SK-N-SH (cell line): ENCODE data around the gene LIMS2. TPM values are rescaled to one million over a fixed set of nuclear protein-coding genes. Genes with fewer than 3 reads are reported as not detected.

Experiments used
- CTCF ChIA-PET: fragments of 300-600, 350-600 bp; formaldehyde crosslinking; extraction: SDS; loops from one replicate; lab custom pipeline; 2021; lab: Yijun Ruan, JAX
- POLR2A ChIA-PET: fragments of 350-600 bp; sonication (Branson Sonifier 250); formaldehyde crosslinking; extraction: SDS; loops from one replicate; lab custom pipeline; 2020; ENCODE audit warnings: antibody characterized with exemption, inconsistent platforms; lab: Yijun Ruan, JAX
- DNase-seq: peaks from one replicate; pipeline ENCODE4 v3.0.0; 2012
- H2AFZ ChIP-seq: fragments of 200-600 bp; sonication (generic); 2 replicates; pipeline ENCODE4 v1.8.1; 2016; ENCODE audit warnings: antibody characterized with exemption, mild to moderate bottlenecking, low read depth
- H3F3A ChIP-seq: fragments of 200-600 bp; sonication (generic); replicated peaks from 2 replicates; pipeline ENCODE3; 2016; ENCODE audit warnings: antibody characterized with exemption, mild to moderate bottlenecking; ENCODE audit not compliant: insufficient read depth
- H3K27ac ChIP-seq, 2 experiments: fragments of 200-500 bp in 1 of 2; fragments of 200-600 bp in 1 of 2; sonication (Bioruptor generic) in 1 of 2; sonication (generic), shearing (Covaris generic) in 1 of 2; 2 replicates each; pipeline versions ENCODE4 v1.5.1 to v1.6.1; 2014 to 2016; ENCODE audit warnings: low read depth in 2 of 2, inconsistent platforms in 1 of 2, low read length in 1 of 2, mild to moderate bottlenecking in 1 of 2, mixed read lengths in 1 of 2
- H3K27me3 ChIP-seq: fragments of 200-600 bp; sonication (generic), shearing (Covaris generic); 2 replicates; pipeline ENCODE4 v1.6.1; 2016; ENCODE audit warnings: mixed run types; ENCODE audit not compliant: insufficient read depth
- H3K36me3 ChIP-seq, 2 experiments: fragments of 200-500 bp in 1 of 2; fragments of 200-600 bp in 1 of 2; sonication (Bioruptor generic) in 1 of 2; sonication (generic) in 1 of 2; replicated peaks in 1 of 2; 2 replicates each; pipeline versions ENCODE3 to v1.5.1; 2014 to 2016; ENCODE audit warnings: low read length in 1 of 2, mild to moderate bottlenecking in 1 of 2; ENCODE audit not compliant: insufficient read depth in 2 of 2, control insufficient read depth in 1 of 2
- H3K4me1 ChIP-seq, 2 experiments: fragments of 200-500 bp in 1 of 2; fragments of 200-600 bp in 1 of 2; sonication (Bioruptor generic) in 1 of 2; sonication (generic), shearing (Covaris generic) in 1 of 2; 2 replicates each; pipeline versions ENCODE4 v1.5.1 to v1.6.1; 2014 to 2016; ENCODE audit warnings: low read depth in 1 of 2, low read length in 1 of 2, mixed run types in 1 of 2; ENCODE audit not compliant: insufficient read depth in 2 of 2, control insufficient read depth in 1 of 2
- H3K4me2 ChIP-seq: fragments of 200-600 bp; sonication (generic), shearing (Covaris generic); 2 replicates; pipeline ENCODE4 v1.6.1; 2017; ENCODE audit warnings: mixed run types
- H3K4me3 ChIP-seq, 2 experiments: fragments of 200-500 bp in 1 of 2; fragments of 200-600 bp in 1 of 2; sonication (Bioruptor generic) in 1 of 2; sonication (generic), shearing (Covaris generic) in 1 of 2; 2 replicates each; pipeline versions ENCODE4 v1.5.1 to v1.8.1; 2014 to 2016; ENCODE audit warnings: low read depth in 2 of 2, inconsistent platforms in 1 of 2, low read length in 1 of 2, mild to moderate bottlenecking in 1 of 2, mixed read lengths in 1 of 2, moderate library complexity in 1 of 2
- H3K79me2 ChIP-seq: fragments of 200-600 bp; sonication (generic); 2 replicates; pipeline ENCODE4 v1.8.1; 2017; ENCODE audit warnings: mild to moderate bottlenecking; ENCODE audit not compliant: insufficient read depth
- H3K9ac ChIP-seq: fragments of 200-600 bp; sonication (generic); 2 replicates; pipeline ENCODE4 v1.6.1; 2017; ENCODE audit warnings: mixed run types
- H3K9me2 ChIP-seq: fragments of 200-600 bp; sonication (generic); 2 replicates; pipeline ENCODE4 v1.6.1; 2017; ENCODE audit warnings: mixed run types
- H3K9me3 ChIP-seq: fragments of 200-600 bp; sonication (generic); 2 replicates; pipeline ENCODE4 v1.6.1; 2017; ENCODE audit warnings: mixed run types, mild to moderate bottlenecking, moderate library complexity
- H4K20me1 ChIP-seq: fragments of 200-600 bp; sonication (generic); 2 replicates; pipeline ENCODE4 v1.6.1; 2017; ENCODE audit warnings: mild to moderate bottlenecking, mixed run types; ENCODE audit not compliant: insufficient read depth
- CHD2 ChIP-seq: fragments of 150-350 bp; IDR thresholded peaks from 2 replicates; pipeline ENCODE4 v1.6.1; 2018; ENCODE audit warnings: low read length; ENCODE audit not compliant: partially characterized antibody
- ELF1 ChIP-seq: IDR thresholded peaks from 2 replicates; pipeline ENCODE4 v1.4.0; 2012
- EZH2phosphoT487 ChIP-seq: fragments of 200-600 bp; sonication (generic); IDR thresholded peaks from 2 replicates; pipeline ENCODE4 v1.6.1; 2017; ENCODE audit warnings: low read depth, mixed run types, mild to moderate bottlenecking, antibody characterized with exemption, moderate library complexity, borderline replicate concordance
- JUND ChIP-seq: IDR thresholded peaks from 2 replicates; pipeline ENCODE4 v1.4.0; 2012
- NRF1 ChIP-seq: IDR thresholded peaks from 2 replicates; pipeline ENCODE4 v1.6.1; 2012; ENCODE audit warnings: low read depth, mild to moderate bottlenecking, low read length
- PBX3 ChIP-seq: IDR thresholded peaks from 2 replicates; pipeline ENCODE4; 2012
- POLR2AphosphoS5 ChIP-seq: IDR thresholded peaks from 2 replicates; pipeline ENCODE4 v1.6.1; 2012; ENCODE audit warnings: low read depth, low read length
- RAD21 ChIP-seq: IDR thresholded peaks from 2 replicates; pipeline ENCODE4 v1.6.1; 2012; ENCODE audit warnings: mild to moderate bottlenecking, low read length
- RFX5 ChIP-seq: IDR thresholded peaks from 2 replicates; pipeline ENCODE4 v1.6.1; 2012; ENCODE audit warnings: mild to moderate bottlenecking, improper control_type of control experiment, low read length
- TAF1 ChIP-seq: IDR thresholded peaks from 2 replicates; pipeline ENCODE4 v1.6.1; 2012; ENCODE audit warnings: low read depth, mild to moderate bottlenecking, low read length, moderate library complexity, borderline replicate concordance
- ZBTB33 ChIP-seq: IDR thresholded peaks from 2 replicates; pipeline ENCODE4 v1.4.0; 2012; ENCODE audit warnings: low read depth, borderline replicate concordance
- WGBS: methylation state at CpG from one replicate; pipeline ENCODE4 v1.1.6; 2017; ENCODE audit warnings: low lambda C conversion rate; 5-methylcytosine and 5-hydroxymethylcytosine counted together
- polyA plus RNA-seq, 3 experiments: library from polyadenylated mRNA; depleted of rRNA; stranded (reverse); fragments of >200 nt; gene quantifications; 2 replicates each; pipeline ENCODE4 v1.2.3, GENCODE V29; 2012
- TF ChIP-seq, protein P1 (sequence below): fragments of 150-350 bp; IDR thresholded peaks from 2 replicates; pipeline ENCODE4 v1.6.1; 2016; ENCODE audit warnings: mild to moderate bottlenecking, low read depth, low read length

Gene LIMS2
- polyA plus RNA-seq, 1 of the 3 experiments (the other 2 are of a cell fraction), result 2.7 TPM

GRCh38 chr2:127645395-127646291 lies 29.7 kb downstream of the LIMS2 start, which contains the start of gene GPR17:
GPR17 (plus strand) TSS chr2:127646153; CDS start chr2:127650736, 4,583 bp downstream.
- DNase-seq, result no peak
- H3K9ac ChIP-seq, result no peak within 1 kb of the TSS
- no peaks in the 10 kb centered on the region for H3K9me2 ChIP-seq
- TF ChIP-seq PBX3 (no peak), EZH2phosphoT487 (no peak), TAF1 (no peak), RFX5 (no peak)
- no peaks in the 10 kb centered on the region for H3K9me3 ChIP-seq
- peaks cover 0 to 40% of the 10 kb centered on the region in 2 experiments; a peak in 1 of 4 replicates for H3K4me1 ChIP-seq
- no peaks in the 10 kb centered on the region for H3F3A ChIP-seq
- no peaks in the 10 kb centered on the region for H3K36me3 ChIP-seq
- H3K4me2 ChIP-seq, result no peak within 1 kb of the TSS
- H4K20me1 ChIP-seq, result no peaks in the 10 kb centered on the region
- H3K4me3 ChIP-seq, result no peak within 1 kb of the TSS
- no peak within 1 kb of the TSS for H3K27ac ChIP-seq
- no peaks in the 10 kb centered on the region for H3K27me3 ChIP-seq
- CTCF ChIA-PET, result interaction anchor here (2.2 kb wide), 1 partner anchor 50 kb away, joined by 7 read pairs; no protein-coding TSS in a partner anchor
- no peak within 1 kb of the TSS for H2AFZ ChIP-seq
- POLR2A ChIA-PET, result no interaction called here
- H3K79me2 ChIP-seq, result no peaks in the 10 kb centered on the region
- 90% methylated on average over 8 of the region's 37 CpGs for WGBS

- CTCF ChIA-PET, result interaction anchor here (2.2 kb wide), 1 partner anchor 51 kb away, joined by 7 read pairs; no protein-coding TSS in a partner anchor
- Histone ChIP-seq H3K79me2 (no peaks in the 10 kb centered on the region), H4K20me1 (no peaks in the 10 kb centered on the region)
- POLR2A ChIA-PET, result no interaction called here
- TF ChIP-seq RFX5 (no peak), CHD2 (no peak), POLR2AphosphoS5 (no peak), JUND (no peak), TAF1 (no peak), EZH2phosphoT487 (no peak), ELF1 (no peak), RAD21 (no peak), NRF1 (no peak), ZBTB33 (no peak)
- TF ChIP-seq, protein P1, sequence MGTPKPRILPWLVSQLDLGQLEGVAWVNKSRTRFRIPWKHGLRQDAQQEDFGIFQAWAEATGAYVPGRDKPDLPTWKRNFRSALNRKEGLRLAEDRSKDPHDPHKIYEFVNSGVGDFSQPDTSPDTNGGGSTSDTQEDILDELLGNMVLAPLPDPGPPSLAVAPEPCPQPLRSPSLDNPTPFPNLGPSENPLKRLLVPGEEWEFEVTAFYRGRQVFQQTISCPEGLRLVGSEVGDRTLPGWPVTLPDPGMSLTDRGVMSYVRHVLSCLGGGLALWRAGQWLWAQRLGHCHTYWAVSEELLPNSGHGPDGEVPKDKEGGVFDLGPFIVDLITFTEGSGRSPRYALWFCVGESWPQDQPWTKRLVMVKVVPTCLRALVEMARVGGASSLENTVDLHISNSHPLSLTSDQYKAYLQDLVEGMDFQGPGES, result no peak
- TF ChIP-seq, all 33 proteins: peak for 0
- Histone ChIP-seq H3K27me3 (no peaks in the 10 kb centered on the region), H3K27ac (no peak overlapping the region), H3K4me1 (peaks cover 0 to 37% of the 10 kb centered on the region in 2 experiments; a peak in 1 of 4 replicates), H3K9me2 (no peaks in the 10 kb centered on the region), H3K4me2 (no peak overlapping the region), H3F3A (no peaks in the 10 kb centered on the region), H3K4me3 (no peak overlapping the region), H3K9me3 (no peaks in the 10 kb centered on the region), H3K36me3 (no peaks in the 10 kb centered on the region), H3K9ac (no peak overlapping the region), H2AFZ (no peak overlapping the region)
- WGBS, result 70% methylated on average over 1 of the region's 1 CpG
- no peak for DNase-seq
These were observed 30.3 kb downstream of the LIMS2 start for GRCh38 chr2:127645026-127645394.
